Measurements from ENCODE around the gene DUSP12. TPM values are rescaled to one million over a fixed set of nuclear protein-coding genes. Genes with fewer than 3 reads are reported as not detected.

DUSP12 gene
- total and polyA plus RNA-seq, 9 of the 15 experiments (the other 6 are each of a cell fraction or from before 2014, with no cell fraction given) = 10.4 to 81.4 (median 43.6) TPM

DNA sequence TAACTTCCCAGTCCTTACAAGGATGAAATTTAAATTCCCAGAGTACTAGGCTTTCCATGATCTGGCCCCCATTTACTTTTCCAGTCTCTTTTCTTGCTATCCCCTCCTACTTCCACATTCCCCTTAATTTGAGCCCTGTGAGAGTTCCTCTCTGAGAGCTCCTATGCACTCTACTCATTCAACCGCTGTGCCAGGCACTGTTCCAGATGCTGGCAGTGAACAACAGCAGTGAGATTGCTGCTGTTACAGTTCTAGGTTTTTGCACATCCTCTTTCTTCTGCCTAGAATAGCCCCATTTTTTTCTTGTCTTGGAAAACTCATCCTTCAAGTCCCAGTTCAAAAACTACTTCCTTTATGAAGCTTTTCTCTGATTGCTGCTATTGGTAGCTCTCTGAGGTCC, 35.4 kb downstream of the DUSP12 start:
- Histone ChIP-seq H3K79me2 (ENCODE audit: control insufficient read depth, insufficient read depth, low read length) (0 out of 3 replicates have a peak, but pooled peaks cover 7% of the 10 kb centered on the region), H3K27ac (ENCODE audit: extremely low read depth, low read depth, low read length) (no peak overlapping the region), H3K9me1 (ENCODE audit: control insufficient read depth, insufficient read depth, low read length) (no peaks in the 10 kb centered on the region), H3K9me3 (replicated peaks; ENCODE audit: control insufficient read depth, insufficient read depth, low read depth, low read length) (no peaks in the 10 kb centered on the region), H3K4me2 (ENCODE audit: insufficient read depth, low read length) (no peak overlapping the region), H2AFZ (ENCODE audit: low read depth, low read length) (no peak overlapping the region), H3K9ac (ENCODE audit: insufficient read depth in 1 of 2, low read depth in 2 of 2, low read length in 2 of 2) (no peak overlapping the region), H3K27me3 (ENCODE audit: control insufficient read depth in 2 of 2, insufficient read depth in 2 of 2, low read length in 2 of 2) (no peaks in the 10 kb centered on the region), H4K20me1 (replicated peaks; ENCODE audit: control insufficient read depth, insufficient read depth, low read length) (0 out of 2 replicates have a peak, but pooled peaks cover 4% of the 10 kb centered on the region), H3K4me3 (no peak overlapping the region), H3K36me3 (ENCODE audit: control insufficient read depth, insufficient read depth, low read length) (peaks cover 68% of the 10 kb centered on the region; the same call in 2 of the 3 replicates), H3K4me1 (replicated peaks in 1 of 2; ENCODE audit: control insufficient read depth in 2 of 2, insufficient read depth in 2 of 2, low read length in 2 of 2) (no peaks in the 10 kb centered on the region)
- BruUV-seq (replicated peaks) = no TSS peak
- in situ Hi-C loops (cut with MboI) (no loop called here), intact Hi-C loops (cut with micrococcal nuclease) (no loop called here)
- 100% methylated on average over 1 of the region's 1 CpG for WGBS (ENCODE audit: insufficient coverage, low coverage, missing lambda C conversion rate)
- no peak for FAIRE-seq
- no peak for ATAC-seq
- ChIA-PET POLR2A (no interaction called here), CTCF (ENCODE audit: low intra/inter-chr PET ratio) (no interaction called here)
- DNase-seq (ENCODE audit: extremely low read depth in 1 of 4, low spot score in 3 of 4) = no peak
- TF ChIP-seq, protein P1, sequence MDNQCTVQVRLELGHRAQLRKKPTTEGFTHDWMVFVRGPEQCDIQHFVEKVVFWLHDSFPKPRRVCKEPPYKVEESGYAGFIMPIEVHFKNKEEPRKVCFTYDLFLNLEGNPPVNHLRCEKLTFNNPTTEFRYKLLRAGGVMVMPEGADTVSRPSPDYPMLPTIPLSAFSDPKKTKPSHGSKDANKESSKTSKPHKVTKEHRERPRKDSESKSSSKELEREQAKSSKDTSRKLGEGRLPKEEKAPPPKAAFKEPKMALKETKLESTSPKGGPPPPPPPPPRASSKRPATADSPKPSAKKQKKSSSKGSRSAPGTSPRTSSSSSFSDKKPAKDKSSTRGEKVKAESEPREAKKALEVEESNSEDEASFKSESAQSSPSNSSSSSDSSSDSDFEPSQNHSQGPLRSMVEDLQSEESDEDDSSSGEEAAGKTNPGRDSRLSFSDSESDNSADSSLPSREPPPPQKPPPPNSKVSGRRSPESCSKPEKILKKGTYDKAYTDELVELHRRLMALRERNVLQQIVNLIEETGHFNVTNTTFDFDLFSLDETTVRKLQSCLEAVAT (IDR thresholded peaks at IDR 0.05) = no peak
- TF ChIP-seq THRAP3 (IDR thresholded peaks at IDR 0.05; ENCODE audit: borderline replicate concordance) (no peak), KLF10 (CRISPR knock-in tag; IDR thresholded peaks at IDR 0.05) (no peak), NR2C1 (IDR thresholded peaks at IDR 0.05) (no peak), NR2C1 (tag; IDR thresholded peaks at IDR 0.05) (no peak), TOE1 (IDR thresholded peaks at IDR 0.05; ENCODE audit: borderline replicate concordance) (no peak), TOE1 (CRISPR knock-in tag; IDR thresholded peaks at IDR 0.05; ENCODE audit: borderline replicate concordance, low read depth) (no peak), RAD21 (CRISPR knock-in tag; conservative IDR thresholded peaks at IDR 0.05 in 1 of 2, IDR thresholded peaks at IDR 0.05 in 1 of 2) (no peak), ZNF76 (CRISPR knock-in tag; IDR thresholded peaks at IDR 0.05; ENCODE audit: borderline replicate concordance) (no peak), TEAD2 (tag; IDR thresholded peaks at IDR 0.05) (no peak), ZFPM2 (CRISPR knock-in tag; IDR thresholded peaks at IDR 0.05) (no peak), PTRF (tag; IDR thresholded peaks at IDR 0.05) (no peak), HIVEP1 (CRISPR knock-in tag; IDR thresholded peaks at IDR 0.05) (no peak)
- TF ChIP-seq, protein P2, sequence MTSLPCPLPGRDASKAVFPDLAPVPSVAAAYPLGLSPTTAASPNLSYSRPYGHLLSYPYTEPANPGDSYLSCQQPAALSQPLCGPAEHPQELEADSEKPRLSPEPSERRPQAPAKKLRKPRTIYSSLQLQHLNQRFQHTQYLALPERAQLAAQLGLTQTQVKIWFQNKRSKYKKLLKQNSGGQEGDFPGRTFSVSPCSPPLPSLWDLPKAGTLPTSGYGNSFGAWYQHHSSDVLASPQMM (CRISPR knock-in tag; IDR thresholded peaks at IDR 0.05) = no peak
- TF ChIP-seq, protein P3, sequence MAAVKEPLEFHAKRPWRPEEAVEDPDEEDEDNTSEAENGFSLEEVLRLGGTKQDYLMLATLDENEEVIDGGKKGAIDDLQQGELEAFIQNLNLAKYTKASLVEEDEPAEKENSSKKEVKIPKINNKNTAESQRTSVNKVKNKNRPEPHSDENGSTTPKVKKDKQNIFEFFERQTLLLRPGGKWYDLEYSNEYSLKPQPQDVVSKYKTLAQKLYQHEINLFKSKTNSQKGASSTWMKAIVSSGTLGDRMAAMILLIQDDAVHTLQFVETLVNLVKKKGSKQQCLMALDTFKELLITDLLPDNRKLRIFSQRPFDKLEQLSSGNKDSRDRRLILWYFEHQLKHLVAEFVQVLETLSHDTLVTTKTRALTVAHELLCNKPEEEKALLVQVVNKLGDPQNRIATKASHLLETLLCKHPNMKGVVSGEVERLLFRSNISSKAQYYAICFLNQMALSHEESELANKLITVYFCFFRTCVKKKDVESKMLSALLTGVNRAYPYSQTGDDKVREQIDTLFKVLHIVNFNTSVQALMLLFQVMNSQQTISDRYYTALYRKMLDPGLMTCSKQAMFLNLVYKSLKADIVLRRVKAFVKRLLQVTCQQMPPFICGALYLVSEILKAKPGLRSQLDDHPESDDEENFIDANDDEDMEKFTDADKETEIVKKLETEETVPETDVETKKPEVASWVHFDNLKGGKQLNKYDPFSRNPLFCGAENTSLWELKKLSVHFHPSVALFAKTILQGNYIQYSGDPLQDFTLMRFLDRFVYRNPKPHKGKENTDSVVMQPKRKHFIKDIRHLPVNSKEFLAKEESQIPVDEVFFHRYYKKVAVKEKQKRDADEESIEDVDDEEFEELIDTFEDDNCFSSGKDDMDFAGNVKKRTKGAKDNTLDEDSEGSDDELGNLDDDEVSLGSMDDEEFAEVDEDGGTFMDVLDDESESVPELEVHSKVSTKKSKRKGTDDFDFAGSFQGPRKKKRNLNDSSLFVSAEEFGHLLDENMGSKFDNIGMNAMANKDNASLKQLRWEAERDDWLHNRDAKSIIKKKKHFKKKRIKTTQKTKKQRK (IDR thresholded peaks at IDR 0.05; ENCODE audit: borderline replicate concordance, low read depth, low read length) = no peak
- TF ChIP-seq, protein P4, sequence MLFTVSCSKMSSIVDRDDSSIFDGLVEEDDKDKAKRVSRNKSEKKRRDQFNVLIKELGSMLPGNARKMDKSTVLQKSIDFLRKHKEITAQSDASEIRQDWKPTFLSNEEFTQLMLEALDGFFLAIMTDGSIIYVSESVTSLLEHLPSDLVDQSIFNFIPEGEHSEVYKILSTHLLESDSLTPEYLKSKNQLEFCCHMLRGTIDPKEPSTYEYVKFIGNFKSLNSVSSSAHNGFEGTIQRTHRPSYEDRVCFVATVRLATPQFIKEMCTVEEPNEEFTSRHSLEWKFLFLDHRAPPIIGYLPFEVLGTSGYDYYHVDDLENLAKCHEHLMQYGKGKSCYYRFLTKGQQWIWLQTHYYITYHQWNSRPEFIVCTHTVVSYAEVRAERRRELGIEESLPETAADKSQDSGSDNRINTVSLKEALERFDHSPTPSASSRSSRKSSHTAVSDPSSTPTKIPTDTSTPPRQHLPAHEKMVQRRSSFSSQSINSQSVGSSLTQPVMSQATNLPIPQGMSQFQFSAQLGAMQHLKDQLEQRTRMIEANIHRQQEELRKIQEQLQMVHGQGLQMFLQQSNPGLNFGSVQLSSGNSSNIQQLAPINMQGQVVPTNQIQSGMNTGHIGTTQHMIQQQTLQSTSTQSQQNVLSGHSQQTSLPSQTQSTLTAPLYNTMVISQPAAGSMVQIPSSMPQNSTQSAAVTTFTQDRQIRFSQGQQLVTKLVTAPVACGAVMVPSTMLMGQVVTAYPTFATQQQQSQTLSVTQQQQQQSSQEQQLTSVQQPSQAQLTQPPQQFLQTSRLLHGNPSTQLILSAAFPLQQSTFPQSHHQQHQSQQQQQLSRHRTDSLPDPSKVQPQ (CRISPR knock-in tag; IDR thresholded peaks at IDR 0.05; ENCODE audit: borderline replicate concordance) = no peak
